OCI-LY1 (cell line): ENCODE results near the gene RUNX1.

Source experiments
- EZH2 ChIP-seq: fragments of 200-600 bp; sonication (generic), shearing (Covaris generic); IDR thresholded peaks from 2 replicates; pipeline ENCODE4 v1.8.0; 2017; ENCODE audit warnings: borderline replicate concordance, mixed run types, mild to moderate bottlenecking, antibody characterized with exemption, low read length, moderate library complexity, mixed read lengths
- TF ChIP-seq, protein P1 (sequence below): fragments of 200-600 bp; sonication (generic), shearing (Covaris generic); IDR thresholded peaks from 2 replicates; pipeline ENCODE4 v1.5.1; 2017; ENCODE audit warnings: mild to moderate bottlenecking, antibody characterized with exemption, low read length, moderate library complexity, mixed read lengths

DNA sequence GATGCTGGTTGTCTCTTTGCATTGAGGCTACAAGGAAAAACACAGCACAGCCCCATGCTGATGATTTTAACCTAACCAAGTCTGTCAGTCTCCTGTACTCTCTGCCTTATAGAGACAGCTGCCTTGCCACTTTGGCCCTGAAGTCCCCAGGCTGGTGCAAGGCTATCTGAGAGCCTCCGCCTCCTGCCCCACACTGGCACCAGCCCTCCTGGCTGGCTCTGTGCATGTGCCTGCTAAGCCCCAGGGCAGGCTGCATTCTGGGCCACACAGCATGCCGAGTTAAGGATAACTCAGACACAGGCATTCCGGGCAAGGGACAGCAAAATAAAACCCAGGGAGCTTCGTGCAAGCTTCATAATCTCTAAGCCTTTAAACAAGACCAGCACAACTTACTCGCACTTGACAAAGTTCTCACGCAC lies 910 bp downstream of the RUNX1 start:
- TF ChIP-seq, protein P1, sequence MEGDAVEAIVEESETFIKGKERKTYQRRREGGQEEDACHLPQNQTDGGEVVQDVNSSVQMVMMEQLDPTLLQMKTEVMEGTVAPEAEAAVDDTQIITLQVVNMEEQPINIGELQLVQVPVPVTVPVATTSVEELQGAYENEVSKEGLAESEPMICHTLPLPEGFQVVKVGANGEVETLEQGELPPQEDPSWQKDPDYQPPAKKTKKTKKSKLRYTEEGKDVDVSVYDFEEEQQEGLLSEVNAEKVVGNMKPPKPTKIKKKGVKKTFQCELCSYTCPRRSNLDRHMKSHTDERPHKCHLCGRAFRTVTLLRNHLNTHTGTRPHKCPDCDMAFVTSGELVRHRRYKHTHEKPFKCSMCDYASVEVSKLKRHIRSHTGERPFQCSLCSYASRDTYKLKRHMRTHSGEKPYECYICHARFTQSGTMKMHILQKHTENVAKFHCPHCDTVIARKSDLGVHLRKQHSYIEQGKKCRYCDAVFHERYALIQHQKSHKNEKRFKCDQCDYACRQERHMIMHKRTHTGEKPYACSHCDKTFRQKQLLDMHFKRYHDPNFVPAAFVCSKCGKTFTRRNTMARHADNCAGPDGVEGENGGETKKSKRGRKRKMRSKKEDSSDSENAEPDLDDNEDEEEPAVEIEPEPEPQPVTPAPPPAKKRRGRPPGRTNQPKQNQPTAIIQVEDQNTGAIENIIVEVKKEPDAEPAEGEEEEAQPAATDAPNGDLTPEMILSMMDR = no peak
- no peak for TF ChIP-seq EZH2
